PC-9 (cell line): ENCODE data around the gene FOXI2.

Source experiments
- EZH2 ChIP-seq: fragments of 200-600 bp; sonication (generic); IDR thresholded peaks from 2 replicates; pipeline ENCODE4 v1.8.0; 2017; ENCODE audit warnings: antibody characterized with exemption, low read depth
- TF ChIP-seq, protein P1 (sequence below): fragments of 200-600 bp; sonication (generic); conservative IDR thresholded peaks from 2 replicates; pipeline ENCODE4 v1.6.1; 2017; ENCODE audit warnings: mixed run types, antibody characterized with exemption, mild to moderate bottlenecking, moderate library complexity

- TF ChIP-seq, protein P1, sequence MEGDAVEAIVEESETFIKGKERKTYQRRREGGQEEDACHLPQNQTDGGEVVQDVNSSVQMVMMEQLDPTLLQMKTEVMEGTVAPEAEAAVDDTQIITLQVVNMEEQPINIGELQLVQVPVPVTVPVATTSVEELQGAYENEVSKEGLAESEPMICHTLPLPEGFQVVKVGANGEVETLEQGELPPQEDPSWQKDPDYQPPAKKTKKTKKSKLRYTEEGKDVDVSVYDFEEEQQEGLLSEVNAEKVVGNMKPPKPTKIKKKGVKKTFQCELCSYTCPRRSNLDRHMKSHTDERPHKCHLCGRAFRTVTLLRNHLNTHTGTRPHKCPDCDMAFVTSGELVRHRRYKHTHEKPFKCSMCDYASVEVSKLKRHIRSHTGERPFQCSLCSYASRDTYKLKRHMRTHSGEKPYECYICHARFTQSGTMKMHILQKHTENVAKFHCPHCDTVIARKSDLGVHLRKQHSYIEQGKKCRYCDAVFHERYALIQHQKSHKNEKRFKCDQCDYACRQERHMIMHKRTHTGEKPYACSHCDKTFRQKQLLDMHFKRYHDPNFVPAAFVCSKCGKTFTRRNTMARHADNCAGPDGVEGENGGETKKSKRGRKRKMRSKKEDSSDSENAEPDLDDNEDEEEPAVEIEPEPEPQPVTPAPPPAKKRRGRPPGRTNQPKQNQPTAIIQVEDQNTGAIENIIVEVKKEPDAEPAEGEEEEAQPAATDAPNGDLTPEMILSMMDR: no peak
- TF ChIP-seq EZH2: no peak
Measured at GRCh38 chr10:127755753-127756152, 18.8 kb downstream of the FOXI2 start.
